Measurements from ENCODE around the gene TNFRSF1A.

TNFRSF1A gene

GRCh38 chr12:6323340-6323994 is 18.4 kb downstream of the TNFRSF1A start:
- no peak for DNase-seq (ENCODE audit: low read depth)

- no peak for DNase-seq (ENCODE audit: low read depth)
Observed at GRCh38 chr12:6322969-6323339, 18.9 kb downstream of the TNFRSF1A start.

- DNase-seq (ENCODE audit: low read depth) = no peak
Observed at GRCh38 chr12:6322352-6322751, 19.5 kb downstream of the TNFRSF1A start.

- DNase-seq (ENCODE audit: low read depth) = no peak
Observed at GRCh38 chr12:6321905-6322304, 20.0 kb downstream of the TNFRSF1A start.

- DNase-seq (ENCODE audit: low read depth) = no peak
Observed at GRCh38 chr12:6319446-6319845, 22.4 kb downstream of the TNFRSF1A start.

- no peak for DNase-seq (ENCODE audit: low read depth)
Observed at GRCh38 chr12:6318440-6318879, 23.4 kb downstream of the TNFRSF1A start.

GRCh38 chr12:6317693-6318439 is 24.0 kb downstream of the TNFRSF1A start:
- no peak for DNase-seq (ENCODE audit: low read depth)

GRCh38 chr12:6316921-6317692 is 24.8 kb downstream of the TNFRSF1A start:
- no peak for DNase-seq (ENCODE audit: low read depth)

- no peak for DNase-seq (ENCODE audit: low read depth)
Observed at GRCh38 chr12:6315704-6316597, 25.9 kb downstream of the TNFRSF1A start.

GRCh38 chr12:6315184-6315583 is 26.7 kb downstream of the TNFRSF1A start:
- no peak for DNase-seq (ENCODE audit: low read depth)

GRCh38 chr12:6314776-6315175 is 27.1 kb downstream of the TNFRSF1A start:
- DNase-seq (ENCODE audit: low read depth) = no peak

GRCh38 chr12:6313326-6313940 is 28.4 kb downstream of the TNFRSF1A start:
- DNase-seq (ENCODE audit: low read depth) = no peak

- DNase-seq (ENCODE audit: low read depth) = no peak
Observed at GRCh38 chr12:6312529-6313325, 29.1 kb downstream of the TNFRSF1A start.

- no peak for DNase-seq (ENCODE audit: low read depth)
Observed at GRCh38 chr12:6311822-6312528, 29.9 kb downstream of the TNFRSF1A start.

- no peak for DNase-seq (ENCODE audit: low read depth)
Observed at GRCh38 chr12:6310771-6311610, 30.9 kb downstream of the TNFRSF1A start.

GRCh38 chr12:6307529-6307928 is 34.3 kb downstream of the TNFRSF1A start:
- DNase-seq (ENCODE audit: low read depth) = no peak

GRCh38 chr12:6306599-6307220 is 35.2 kb downstream of the TNFRSF1A start:
- no peak for DNase-seq (ENCODE audit: low read depth)

- DNase-seq (ENCODE audit: low read depth) = no peak
Observed at GRCh38 chr12:6306151-6306550, 35.7 kb downstream of the TNFRSF1A start.

- no peak for DNase-seq (ENCODE audit: low read depth)
Observed at GRCh38 chr12:6303071-6303470, 38.8 kb downstream of the TNFRSF1A start.
